GM23338 (cell line): Measurements from ENCODE around the gene YTHDC2. TPM values are rescaled to one million over a fixed set of nuclear protein-coding genes. Genes with fewer than 3 reads are reported as not detected.
A peak's percentile ranks its signal among the peaks of the same experiment; 100 is the strongest.
"Not testable (repeated sequence)": the region's sequence is repeated elsewhere in the genome, so short reads cannot be mapped to it uniquely, and the experiment has no call there.

Experiments used
- ATAC-seq: fragments of 200-7000 bp; cut with Tn5 transposase; 3 replicates; pipeline ENCODE4 v1.9.1; 2020
- DNase-seq: peaks from one replicate; pipeline ENCODE4 v3.0.0-alpha.2; 2015; ENCODE audit warnings: low spot score
- H2AFZ ChIP-seq: fragments of 200-600 bp; sonication (generic); 2 replicates; pipeline ENCODE4 v1.8.0; 2016; ENCODE audit warnings: antibody characterized with exemption, mild to moderate bottlenecking, moderate library complexity
- H3F3A ChIP-seq: fragments of 200-600 bp; sonication (generic); replicated peaks from 2 replicates; pipeline ENCODE4 v1.8.0; 2017; ENCODE audit warnings: antibody characterized with exemption, mixed run types, low read depth
- H3K27ac ChIP-seq: fragments of 200-600 bp; sonication (generic); 2 replicates; pipeline ENCODE4 v1.6.1; 2016; ENCODE audit warnings: low read depth
- H3K27me3 ChIP-seq: fragments of 200-600 bp; sonication (generic); 2 replicates; pipeline ENCODE4 v1.8.0; 2016; ENCODE audit warnings: mild to moderate bottlenecking, mixed run types, moderate library complexity; ENCODE audit not compliant: insufficient read depth
- H3K36me3 ChIP-seq: fragments of 200-600 bp; sonication (generic); 2 replicates; pipeline ENCODE4 v1.8.0; 2016; ENCODE audit warnings: mild to moderate bottlenecking; ENCODE audit not compliant: insufficient read depth
- H3K4me1 ChIP-seq: fragments of 200-600 bp; sonication (generic); 2 replicates; pipeline ENCODE4 v1.8.0; 2016; ENCODE audit warnings: mild to moderate bottlenecking, moderate library complexity; ENCODE audit not compliant: insufficient read depth
- H3K4me2 ChIP-seq: fragments of 200-600 bp; sonication (generic); 2 replicates; pipeline ENCODE4 v1.7.1; 2017; ENCODE audit warnings: mixed run types
- H3K4me3 ChIP-seq: fragments of 200-600 bp; sonication (generic); 2 replicates; pipeline ENCODE4 v1.6.1; 2016; ENCODE audit warnings: mixed run types
- H3K79me2 ChIP-seq: fragments of 200-600 bp; sonication (generic); replicated peaks from 2 replicates; pipeline ENCODE4 v1.8.0; 2017; ENCODE audit warnings: mild to moderate bottlenecking; ENCODE audit not compliant: insufficient read depth
- H3K9me2 ChIP-seq: fragments of 200-600 bp; sonication (generic); 2 replicates; pipeline ENCODE4 v1.8.0; 2017; ENCODE audit not compliant: insufficient read depth
- H4K20me1 ChIP-seq: fragments of 200-600 bp; sonication (generic); replicated peaks from 2 replicates; pipeline ENCODE4 v1.8.0; 2017; ENCODE audit warnings: mild to moderate bottlenecking; ENCODE audit not compliant: insufficient read depth
- H3K27ac Mint-ChIP-seq: 2 replicates; pipeline ENCODE4 v1.8.0; 2020; ENCODE audit warnings: inconsistent platforms, mild to moderate bottlenecking, moderate library complexity, mixed read lengths
- H3K27me3 Mint-ChIP-seq: 3 replicates; pipeline ENCODE4 v1.8.0; 2022; ENCODE audit warnings: low read depth, mild to moderate bottlenecking, moderate library complexity, mixed read lengths, inconsistent platforms; ENCODE audit not compliant: insufficient read depth, poor library complexity
- H3K36me3 Mint-ChIP-seq: 3 replicates; pipeline ENCODE4 v1.8.0; 2021; ENCODE audit warnings: low read depth, mild to moderate bottlenecking, inconsistent platforms, moderate library complexity, mixed read lengths
- H3K4me1 Mint-ChIP-seq: 3 replicates; pipeline ENCODE4 v1.8.0; 2020; ENCODE audit warnings: mild to moderate bottlenecking, inconsistent platforms, mixed read lengths
- H3K4me3 Mint-ChIP-seq: 3 replicates; pipeline ENCODE4 v1.8.0; 2021; ENCODE audit warnings: moderate library complexity, mild to moderate bottlenecking, inconsistent platforms, mixed read lengths
- H3K9me3 Mint-ChIP-seq: 3 replicates; pipeline ENCODE4 v1.8.0; 2020; ENCODE audit warnings: moderate library complexity, mild to moderate bottlenecking, inconsistent platforms, mixed read lengths
- EZH2phosphoT487 ChIP-seq: fragments of 200-600 bp; sonication (generic); IDR thresholded peaks from one replicate; pipeline ENCODE4 v1.8.1; 2018; ENCODE audit warnings: antibody characterized with exemption; ENCODE audit not compliant: unreplicated experiment
- JUNB ChIP-seq: IDR thresholded peaks from one replicate; pipeline ENCODE4 v1.6.1; 2016; ENCODE audit warnings: antibody characterized with exemption; ENCODE audit not compliant: unreplicated experiment
- NANOG ChIP-seq: IDR thresholded peaks from 2 replicates; pipeline ENCODE4 v1.6.1; 2016; ENCODE audit warnings: antibody characterized with exemption, borderline replicate concordance
- POLR2AphosphoS5 ChIP-seq: IDR thresholded peaks from 2 replicates; pipeline ENCODE4 v1.6.1; 2016; ENCODE audit warnings: antibody characterized with exemption, low read depth
- ZNF114 ChIP-seq: fragments of 250-450 bp; sonication (Bioruptor Pico); IDR thresholded peaks from 2 replicates; pipeline ENCODE4 v1.5.0; 2020; ENCODE audit warnings: mild to moderate bottlenecking, moderate library complexity
- polyA plus RNA-seq: library from polyadenylated mRNA; unstranded; fragments of >200 nt; fragmentation: Nextera tagmentation; extraction: Ambion mirVana; gene quantifications from 2 replicates; pipeline ENCODE4 v1.2.1, GENCODE V29; 2016
- total RNA-seq: library from RNA; depleted of rRNA; stranded (reverse); fragments of >200 nt; shearing (Covaris generic); gene quantifications from 2 replicates; pipeline ENCODE4 v1.2.3, GENCODE V29; 2014
- TF ChIP-seq, protein P1 (sequence below), 2 experiments: fragments of 200-600 bp in 1 of 2; sonication (generic) in 1 of 2; conservative IDR thresholded peaks; 2 replicates each; pipeline versions ENCODE4 v1.5.1 to v1.6.1; 2016 to 2017; ENCODE audit warnings: antibody characterized with exemption in 2 of 2, low read depth in 2 of 2, mild to moderate bottlenecking in 2 of 2, moderate library complexity in 1 of 2
- TF ChIP-seq, protein P2 (sequence below): fragments of 250-450 bp; sonication (Bioruptor Pico); IDR thresholded peaks from 2 replicates; pipeline ENCODE4 v1.5.0; 2020; ENCODE audit warnings: mild to moderate bottlenecking, moderate library complexity

The YTHDC2 gene
- total and polyA plus RNA-seq, 2 experiments from 2014 or later = 19.9 to 33.9 TPM

GRCh38 chr5:113603246-113603645 is 89.8 kb downstream of the YTHDC2 start:
- H3K9me2 ChIP-seq, H3K4me3 Mint-ChIP-seq, H4K20me1 ChIP-seq, H3K27me3 ChIP-seq, DNase-seq, H3K36me3 Mint-ChIP-seq, H3K27me3 Mint-ChIP-seq, ATAC-seq, H3K27ac Mint-ChIP-seq, H3K36me3 ChIP-seq, H3K4me1 Mint-ChIP-seq, H3K4me2 ChIP-seq, H3K27ac ChIP-seq, H3K79me2 ChIP-seq, H2AFZ ChIP-seq, H3K4me1 ChIP-seq, H3F3A ChIP-seq, H3K4me3 ChIP-seq: not testable (repeated sequence)
- peaks cover 15% of the 10 kb centered on the region; the same call in 2 of the 3 replicates for H3K9me3 Mint-ChIP-seq

- TF ChIP-seq NANOG = no peak
- TF ChIP-seq, protein P1, sequence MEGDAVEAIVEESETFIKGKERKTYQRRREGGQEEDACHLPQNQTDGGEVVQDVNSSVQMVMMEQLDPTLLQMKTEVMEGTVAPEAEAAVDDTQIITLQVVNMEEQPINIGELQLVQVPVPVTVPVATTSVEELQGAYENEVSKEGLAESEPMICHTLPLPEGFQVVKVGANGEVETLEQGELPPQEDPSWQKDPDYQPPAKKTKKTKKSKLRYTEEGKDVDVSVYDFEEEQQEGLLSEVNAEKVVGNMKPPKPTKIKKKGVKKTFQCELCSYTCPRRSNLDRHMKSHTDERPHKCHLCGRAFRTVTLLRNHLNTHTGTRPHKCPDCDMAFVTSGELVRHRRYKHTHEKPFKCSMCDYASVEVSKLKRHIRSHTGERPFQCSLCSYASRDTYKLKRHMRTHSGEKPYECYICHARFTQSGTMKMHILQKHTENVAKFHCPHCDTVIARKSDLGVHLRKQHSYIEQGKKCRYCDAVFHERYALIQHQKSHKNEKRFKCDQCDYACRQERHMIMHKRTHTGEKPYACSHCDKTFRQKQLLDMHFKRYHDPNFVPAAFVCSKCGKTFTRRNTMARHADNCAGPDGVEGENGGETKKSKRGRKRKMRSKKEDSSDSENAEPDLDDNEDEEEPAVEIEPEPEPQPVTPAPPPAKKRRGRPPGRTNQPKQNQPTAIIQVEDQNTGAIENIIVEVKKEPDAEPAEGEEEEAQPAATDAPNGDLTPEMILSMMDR (conservative IDR thresholded peaks at IDR 0.05; ENCODE audit: low read depth in 2 of 2) = peak; percentile 92 to 98
- H3K36me3 ChIP-seq = 0 out of 2 replicates have a peak, but pooled peaks cover 7% of the 10 kb centered on the region
- H3K79me2 ChIP-seq = no peaks in the 10 kb centered on the region
- Mint-ChIP-seq H3K4me3 (no peak overlapping the region), H3K9me3 (peaks cover 33% of the 10 kb centered on the region), H3K27ac (no peak overlapping the region), H3K36me3 (peaks cover 14% of the 10 kb centered on the region; the same call in 2 of the 3 replicates), H3K27me3 (peaks cover 2% of the 10 kb centered on the region), H3K4me1 (peaks cover 8% of the 10 kb centered on the region)
- H3K4me3 ChIP-seq = no peak overlapping the region
- H3K27me3 ChIP-seq = no peaks in the 10 kb centered on the region
- no peaks in the 10 kb centered on the region for H3K9me2 ChIP-seq
- H3K4me1 ChIP-seq = no peaks in the 10 kb centered on the region
- no peaks in the 10 kb centered on the region for H3F3A ChIP-seq
- H3K4me2 ChIP-seq = no peak overlapping the region
- H3K27ac ChIP-seq = no peak overlapping the region
- DNase-seq = peak; percentile 93
- peak overlapping the region; percentile 30; the same call in 1 of the 2 replicates for H2AFZ ChIP-seq
- ATAC-seq = peak; percentile 100
- no peaks in the 10 kb centered on the region for H4K20me1 ChIP-seq
Observed at GRCh38 chr5:113606298-113607134, 93.0 kb downstream of the YTHDC2 start.

GRCh38 chr5:113607361-113607760 is 93.9 kb downstream of the YTHDC2 start:
- Histone ChIP-seq H3F3A (no peaks in the 10 kb centered on the region), H3K27me3 (no peaks in the 10 kb centered on the region), H2AFZ (no peak overlapping the region), H3K4me2 (no peak overlapping the region), H3K79me2 (no peaks in the 10 kb centered on the region), H4K20me1 (no peaks in the 10 kb centered on the region), H3K9me2 (no peaks in the 10 kb centered on the region), H3K4me3 (no peak overlapping the region), H3K4me1 (peaks cover 3% of the 10 kb centered on the region; the same call in 1 of the 2 replicates), H3K27ac (no peak overlapping the region), H3K36me3 (0 out of 2 replicates have a peak, but pooled peaks cover 7% of the 10 kb centered on the region)
- Mint-ChIP-seq H3K4me3 (no peak overlapping the region), H3K9me3 (peaks cover 33% of the 10 kb centered on the region), H3K36me3 (peaks cover 14% of the 10 kb centered on the region; the same call in 2 of the 3 replicates), H3K27me3 (peaks cover 2% of the 10 kb centered on the region), H3K27ac (no peak overlapping the region), H3K4me1 (peaks cover 8% of the 10 kb centered on the region)
- DNase-seq (no peak), ATAC-seq (no peak)
- TF ChIP-seq EZH2phosphoT487 (no peak), JUNB (no peak), POLR2AphosphoS5 (no peak), ZNF114 (CRISPR knock-in tag) (no peak), NANOG (no peak)
- TF ChIP-seq, protein P2, sequence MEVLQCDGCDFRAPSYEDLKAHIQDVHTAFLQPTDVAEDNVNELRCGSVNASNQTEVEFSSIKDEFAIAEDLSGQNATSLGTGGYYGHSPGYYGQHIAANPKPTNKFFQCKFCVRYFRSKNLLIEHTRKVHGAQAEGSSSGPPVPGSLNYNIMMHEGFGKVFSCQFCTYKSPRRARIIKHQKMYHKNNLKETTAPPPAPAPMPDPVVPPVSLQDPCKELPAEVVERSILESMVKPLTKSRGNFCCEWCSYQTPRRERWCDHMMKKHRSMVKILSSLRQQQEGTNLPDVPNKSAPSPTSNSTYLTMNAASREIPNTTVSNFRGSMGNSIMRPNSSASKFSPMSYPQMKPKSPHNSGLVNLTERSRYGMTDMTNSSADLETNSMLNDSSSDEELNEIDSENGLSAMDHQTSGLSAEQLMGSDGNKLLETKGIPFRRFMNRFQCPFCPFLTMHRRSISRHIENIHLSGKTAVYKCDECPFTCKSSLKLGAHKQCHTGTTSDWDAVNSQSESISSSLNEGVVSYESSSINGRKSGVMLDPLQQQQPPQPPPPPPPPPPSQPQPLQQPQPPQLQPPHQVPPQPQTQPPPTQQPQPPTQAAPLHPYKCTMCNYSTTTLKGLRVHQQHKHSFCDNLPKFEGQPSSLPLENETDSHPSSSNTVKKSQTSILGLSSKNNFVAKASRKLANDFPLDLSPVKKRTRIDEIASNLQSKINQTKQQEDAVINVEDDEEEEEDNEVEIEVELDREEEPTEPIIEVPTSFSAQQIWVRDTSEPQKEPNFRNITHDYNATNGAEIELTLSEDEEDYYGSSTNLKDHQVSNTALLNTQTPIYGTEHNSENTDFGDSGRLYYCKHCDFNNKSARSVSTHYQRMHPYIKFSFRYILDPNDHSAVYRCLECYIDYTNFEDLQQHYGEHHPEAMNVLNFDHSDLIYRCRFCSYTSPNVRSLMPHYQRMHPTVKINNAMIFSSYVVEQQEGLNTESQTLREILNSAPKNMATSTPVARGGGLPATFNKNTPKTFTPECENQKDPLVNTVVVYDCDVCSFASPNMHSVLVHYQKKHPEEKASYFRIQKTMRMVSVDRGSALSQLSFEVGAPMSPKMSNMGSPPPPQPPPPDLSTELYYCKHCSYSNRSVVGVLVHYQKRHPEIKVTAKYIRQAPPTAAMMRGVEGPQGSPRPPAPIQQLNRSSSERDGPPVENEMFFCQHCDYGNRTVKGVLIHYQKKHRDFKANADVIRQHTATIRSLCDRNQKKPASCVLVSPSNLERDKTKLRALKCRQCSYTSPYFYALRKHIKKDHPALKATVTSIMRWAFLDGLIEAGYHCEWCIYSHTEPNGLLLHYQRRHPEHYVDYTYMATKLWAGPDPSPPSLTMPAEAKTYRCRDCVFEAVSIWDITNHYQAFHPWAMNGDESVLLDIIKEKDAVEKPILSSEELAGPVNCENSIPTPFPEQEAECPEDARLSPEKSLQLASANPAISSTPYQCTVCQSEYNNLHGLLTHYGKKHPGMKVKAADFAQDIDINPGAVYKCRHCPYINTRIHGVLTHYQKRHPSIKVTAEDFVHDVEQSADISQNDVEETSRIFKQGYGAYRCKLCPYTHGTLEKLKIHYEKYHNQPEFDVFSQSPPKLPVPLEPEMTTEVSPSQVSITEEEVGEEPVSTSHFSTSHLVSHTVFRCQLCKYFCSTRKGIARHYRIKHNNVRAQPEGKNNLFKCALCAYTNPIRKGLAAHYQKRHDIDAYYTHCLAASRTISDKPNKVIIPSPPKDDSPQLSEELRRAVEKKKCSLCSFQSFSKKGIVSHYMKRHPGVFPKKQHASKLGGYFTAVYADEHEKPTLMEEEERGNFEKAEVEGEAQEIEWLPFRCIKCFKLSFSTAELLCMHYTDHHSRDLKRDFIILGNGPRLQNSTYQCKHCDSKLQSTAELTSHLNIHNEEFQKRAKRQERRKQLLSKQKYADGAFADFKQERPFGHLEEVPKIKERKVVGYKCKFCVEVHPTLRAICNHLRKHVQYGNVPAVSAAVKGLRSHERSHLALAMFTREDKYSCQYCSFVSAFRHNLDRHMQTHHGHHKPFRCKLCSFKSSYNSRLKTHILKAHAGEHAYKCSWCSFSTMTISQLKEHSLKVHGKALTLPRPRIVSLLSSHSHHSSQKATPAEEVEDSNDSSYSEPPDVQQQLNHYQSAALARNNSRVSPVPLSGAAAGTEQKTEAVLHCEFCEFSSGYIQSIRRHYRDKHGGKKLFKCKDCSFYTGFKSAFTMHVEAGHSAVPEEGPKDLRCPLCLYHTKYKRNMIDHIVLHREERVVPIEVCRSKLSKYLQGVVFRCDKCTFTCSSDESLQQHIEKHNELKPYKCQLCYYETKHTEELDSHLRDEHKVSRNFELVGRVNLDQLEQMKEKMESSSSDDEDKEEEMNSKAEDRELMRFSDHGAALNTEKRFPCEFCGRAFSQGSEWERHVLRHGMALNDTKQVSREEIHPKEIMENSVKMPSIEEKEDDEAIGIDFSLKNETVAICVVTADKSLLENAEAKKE = no peak
